Liver (tissue), 3 donors: ENCODE results near the gene PIKFYVE.

Experiments used
- CTCF ChIP-seq: fragments of 150-350 bp; IDR thresholded peaks from 2 replicates; pipeline ENCODE4 v1.5.1; 2017; ENCODE audit warnings: improper control_type of control experiment, low read depth, low read length; ENCODE audit not compliant: missing input control
- EGR1 ChIP-seq, 2 donors: IDR thresholded peaks; 2 replicates each; pipeline ENCODE4 v1.6.1; 2016 to 2018; ENCODE audit warnings: antibody characterized with exemption in 2 of 2, low read depth in 2 of 2
- FOXA1 ChIP-seq: IDR thresholded peaks from 2 replicates; pipeline ENCODE4 v1.6.1; 2016; ENCODE audit warnings: antibody characterized with exemption
- GABPA ChIP-seq, 2 donors: IDR thresholded peaks in 1 of 2; conservative IDR thresholded peaks in 1 of 2; 2 replicates each; pipeline ENCODE4 v1.6.1; 2016; ENCODE audit warnings: antibody characterized with exemption in 2 of 2, mild to moderate bottlenecking in 1 of 2, moderate library complexity in 1 of 2
- JUND ChIP-seq, 2 donors: IDR thresholded peaks; 2 replicates each; pipeline ENCODE4 v1.6.1; 2016; ENCODE audit warnings: antibody characterized with exemption in 2 of 2
- MAX ChIP-seq: IDR thresholded peaks from 2 replicates; pipeline ENCODE4 v1.6.1; 2016; ENCODE audit warnings: antibody characterized with exemption
- RAD21 ChIP-seq, 2 donors: IDR thresholded peaks; 2 replicates each; pipeline ENCODE4 v1.6.1; 2016; ENCODE audit warnings: antibody characterized with exemption in 2 of 2, mild to moderate bottlenecking in 2 of 2
- REST ChIP-seq: IDR thresholded peaks from 2 replicates; pipeline ENCODE4 v1.6.1; 2016; ENCODE audit warnings: antibody characterized with exemption, mild to moderate bottlenecking
- RXRA ChIP-seq, 2 donors: IDR thresholded peaks; 2 replicates each; pipeline ENCODE4 v1.6.1; 2017 to 2018; ENCODE audit warnings: antibody characterized with exemption in 2 of 2, mild to moderate bottlenecking in 1 of 2
- SP1 ChIP-seq: IDR thresholded peaks from 2 replicates; pipeline ENCODE4 v1.6.1; 2018; ENCODE audit warnings: antibody characterized with exemption, mild to moderate bottlenecking
- TAF1 ChIP-seq: conservative IDR thresholded peaks from 2 replicates; pipeline ENCODE4 v1.6.1; 2016; ENCODE audit warnings: antibody characterized with exemption, mild to moderate bottlenecking
- YY1 ChIP-seq: IDR thresholded peaks from 2 replicates; pipeline ENCODE4 v1.6.1; 2016; ENCODE audit warnings: antibody characterized with exemption, mild to moderate bottlenecking
- ZBTB33 ChIP-seq: IDR thresholded peaks from 2 replicates; pipeline ENCODE4 v1.6.1; 2016; ENCODE audit warnings: antibody characterized with exemption
- donor health status: healthy.
- donor health status: healthy.

- TF ChIP-seq CTCF = no peak
- no peak for TF ChIP-seq TAF1
- no peak for TF ChIP-seq RAD21 (IDR thresholded peaks at IDR 0.05)
- no peak for TF ChIP-seq SP1
- TF ChIP-seq EGR1 (IDR thresholded peaks at IDR 0.05; ENCODE audit: low read depth in 2 of 2) = no peak
- TF ChIP-seq ZBTB33 = no peak
- no peak for TF ChIP-seq REST
- no peak for TF ChIP-seq MAX
- no peak for TF ChIP-seq JUND (IDR thresholded peaks at IDR 0.05)
- TF ChIP-seq YY1 = no peak
- TF ChIP-seq FOXA1 = no peak
- no peak for TF ChIP-seq RXRA (IDR thresholded peaks at IDR 0.05)
- TF ChIP-seq GABPA (IDR thresholded peaks at IDR 0.05 in 1 of 2, conservative IDR thresholded peaks at IDR 0.05 in 1 of 2) = no peak
Measured at GRCh38 chr2:208366215-208367127, 100.4 kb downstream of the PIKFYVE start.
